RWPE2 (cell line): ENCODE data around the gene UVRAG.

ENCODE experiments used
- ATAC-seq: fragments of 200-7000 bp; cut with Tn5 transposase; 3 replicates; pipeline ENCODE4 v1.9.1; 2021; ENCODE audit warnings: low read depth
- DNase-seq: peaks from one replicate; pipeline ENCODE4 v3.0.0-alpha.2; 2020; ENCODE audit warnings: low spot score
- H3K27ac ChIP-seq: fragments of 450-650 bp; 2 replicates; pipeline ENCODE4 v1.5.1; 2017; ENCODE audit warnings: mild to moderate bottlenecking; ENCODE audit not compliant: poor library complexity, severe bottlenecking
- H3K27me3 ChIP-seq: fragments of 250-450 bp; sonication (Bioruptor Pico); 2 replicates; pipeline ENCODE4 v1.5.1; 2021; ENCODE audit warnings: mild to moderate bottlenecking, moderate library complexity; ENCODE audit not compliant: insufficient read depth, poor library complexity, severe bottlenecking
- H3K36me3 ChIP-seq: fragments of 250-450 bp; sonication (Bioruptor Pico); 2 replicates; pipeline ENCODE4 v1.5.1; 2020; ENCODE audit warnings: low read depth, mild to moderate bottlenecking, moderate library complexity
- H3K4me1 ChIP-seq: fragments of 250-450 bp; sonication (Bioruptor Pico); 2 replicates; pipeline ENCODE4 v1.5.1; 2021; ENCODE audit warnings: mild to moderate bottlenecking, moderate library complexity; ENCODE audit not compliant: insufficient read depth, poor library complexity, severe bottlenecking
- H3K4me3 ChIP-seq: fragments of 250-450 bp; sonication (Bioruptor Pico); 2 replicates; pipeline ENCODE4 v1.5.1; 2021; ENCODE audit warnings: mild to moderate bottlenecking, moderate library complexity; ENCODE audit not compliant: severe bottlenecking
- H3K9me3 ChIP-seq: fragments of 250-450 bp; sonication (Bioruptor Pico); 2 replicates; pipeline ENCODE4 v1.5.1; 2021; ENCODE audit warnings: mild to moderate bottlenecking, moderate library complexity; ENCODE audit not compliant: severe bottlenecking
- TF ChIP-seq, protein P1 (sequence below): fragments of 450-650 bp; IDR thresholded peaks from one replicate; pipeline ENCODE4 v1.5.1; 2017; ENCODE audit warnings: mild to moderate bottlenecking, moderate library complexity; ENCODE audit not compliant: poor library complexity, severe bottlenecking

The UVRAG gene

DNA sequence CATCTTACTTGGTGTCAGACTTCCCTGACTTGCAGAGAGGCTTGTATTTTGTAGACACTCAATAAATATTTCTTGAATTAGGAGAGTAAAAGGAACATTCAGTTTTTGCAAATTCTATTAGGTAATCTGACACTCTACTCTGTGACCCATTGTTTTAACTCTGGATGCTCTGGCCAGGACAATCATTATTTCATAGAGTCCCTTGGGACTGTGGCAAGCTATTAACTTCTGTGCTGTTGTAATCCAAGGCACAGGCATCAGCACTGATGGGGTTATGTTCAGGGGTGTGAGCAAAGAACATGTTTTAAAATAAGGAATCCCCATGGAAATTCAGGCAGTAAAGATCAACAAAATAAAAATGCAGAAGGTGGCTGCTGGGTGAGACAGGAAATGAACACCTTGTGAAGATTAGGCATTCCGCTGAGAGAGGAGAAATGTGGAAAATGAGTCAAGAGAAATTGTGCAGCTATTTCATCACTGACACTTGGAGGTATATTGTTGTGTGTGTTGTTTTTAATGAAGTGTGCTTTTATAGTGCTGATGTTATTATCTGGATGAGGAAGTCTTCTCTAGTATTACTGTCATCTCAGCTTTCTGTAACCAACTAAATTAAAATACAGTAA, 216.1 kb downstream of the UVRAG start:
- Histone ChIP-seq H3K27ac (peak overlapping the region; percentile 83), H3K4me3 (no peak overlapping the region), H3K36me3 (no peaks in the 10 kb centered on the region), H3K9me3 (no peaks in the 10 kb centered on the region), H3K27me3 (no peaks in the 10 kb centered on the region), H3K4me1 (peaks cover 26% of the 10 kb centered on the region)
- TF ChIP-seq, protein P1, sequence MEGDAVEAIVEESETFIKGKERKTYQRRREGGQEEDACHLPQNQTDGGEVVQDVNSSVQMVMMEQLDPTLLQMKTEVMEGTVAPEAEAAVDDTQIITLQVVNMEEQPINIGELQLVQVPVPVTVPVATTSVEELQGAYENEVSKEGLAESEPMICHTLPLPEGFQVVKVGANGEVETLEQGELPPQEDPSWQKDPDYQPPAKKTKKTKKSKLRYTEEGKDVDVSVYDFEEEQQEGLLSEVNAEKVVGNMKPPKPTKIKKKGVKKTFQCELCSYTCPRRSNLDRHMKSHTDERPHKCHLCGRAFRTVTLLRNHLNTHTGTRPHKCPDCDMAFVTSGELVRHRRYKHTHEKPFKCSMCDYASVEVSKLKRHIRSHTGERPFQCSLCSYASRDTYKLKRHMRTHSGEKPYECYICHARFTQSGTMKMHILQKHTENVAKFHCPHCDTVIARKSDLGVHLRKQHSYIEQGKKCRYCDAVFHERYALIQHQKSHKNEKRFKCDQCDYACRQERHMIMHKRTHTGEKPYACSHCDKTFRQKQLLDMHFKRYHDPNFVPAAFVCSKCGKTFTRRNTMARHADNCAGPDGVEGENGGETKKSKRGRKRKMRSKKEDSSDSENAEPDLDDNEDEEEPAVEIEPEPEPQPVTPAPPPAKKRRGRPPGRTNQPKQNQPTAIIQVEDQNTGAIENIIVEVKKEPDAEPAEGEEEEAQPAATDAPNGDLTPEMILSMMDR = no peak
- peak; percentile 48 for ATAC-seq
- DNase-seq = no peak

DNA sequence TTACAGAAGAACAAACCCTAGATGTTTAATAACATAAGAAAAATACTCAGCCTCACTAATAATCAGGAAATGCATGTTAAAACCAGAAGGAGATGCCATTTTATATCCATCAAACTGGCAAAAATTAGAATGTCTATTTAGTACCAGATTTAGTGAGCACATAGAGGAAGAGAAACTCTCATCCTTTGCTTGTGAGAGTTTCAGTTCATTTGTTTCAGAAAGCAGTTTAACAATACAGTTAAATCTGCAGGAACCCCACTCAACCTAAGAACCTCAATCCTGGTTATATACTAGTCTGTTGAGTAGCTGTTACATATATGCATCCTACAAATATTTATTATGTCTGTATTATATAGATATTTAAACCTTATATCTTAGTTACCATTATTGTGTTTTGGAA, 218.7 kb downstream of the UVRAG start:
- ATAC-seq (no peak), DNase-seq (no peak)
- no peaks in the 10 kb centered on the region for H3K27me3 ChIP-seq
- no peaks in the 10 kb centered on the region for H3K36me3 ChIP-seq
- TF ChIP-seq, protein P1 = no peak
- no peak overlapping the region for H3K4me3 ChIP-seq
- H3K27ac ChIP-seq = no peak overlapping the region
- H3K9me3 ChIP-seq = no peaks in the 10 kb centered on the region
- peaks cover 36% of the 10 kb centered on the region for H3K4me1 ChIP-seq

DNA sequence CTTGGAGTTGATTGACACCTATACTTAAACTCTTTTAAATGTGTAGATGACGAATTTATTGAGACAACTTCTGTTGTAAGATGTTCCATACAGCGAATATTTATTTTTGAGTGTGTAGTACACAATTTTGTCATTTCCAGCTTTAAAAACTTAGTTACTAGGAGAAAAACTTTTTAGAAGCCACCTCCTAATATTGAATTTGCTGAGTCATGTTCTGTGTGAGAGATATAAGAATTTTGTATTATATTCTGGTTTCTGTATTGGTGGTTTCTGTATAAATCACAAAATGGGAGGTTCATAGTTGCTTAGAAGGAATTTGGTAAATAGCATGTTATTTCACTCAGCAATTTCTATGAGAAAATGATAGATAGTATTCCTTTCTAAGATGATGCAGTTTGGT, 220.0 kb downstream of the UVRAG start:
- Histone ChIP-seq H3K9me3 (no peaks in the 10 kb centered on the region), H3K4me1 (peaks cover 30% of the 10 kb centered on the region), H3K4me3 (no peak overlapping the region), H3K27me3 (no peaks in the 10 kb centered on the region), H3K27ac (no peak overlapping the region), H3K36me3 (no peaks in the 10 kb centered on the region)
- ATAC-seq = no peak
- TF ChIP-seq, protein P1 = no peak
- DNase-seq = no peak

GRCh38 chr11:76038608-76039007, 223.6 kb downstream of the UVRAG start:
- Histone ChIP-seq H3K27ac (no peak overlapping the region), H3K4me1 (peaks cover 10% of the 10 kb centered on the region), H3K27me3 (no peaks in the 10 kb centered on the region), H3K9me3 (no peaks in the 10 kb centered on the region), H3K4me3 (no peak overlapping the region), H3K36me3 (no peaks in the 10 kb centered on the region)
- TF ChIP-seq, protein P1 = no peak
- DNase-seq = no peak
- no peak for ATAC-seq

GRCh38 chr11:76041208-76041607, 226.2 kb downstream of the UVRAG start:
- Histone ChIP-seq H3K4me3 (no peak overlapping the region), H3K9me3 (no peaks in the 10 kb centered on the region), H3K4me1 (peaks cover 10% of the 10 kb centered on the region), H3K27ac (no peak overlapping the region), H3K36me3 (no peaks in the 10 kb centered on the region), H3K27me3 (no peaks in the 10 kb centered on the region)
- TF ChIP-seq, protein P1 = peak; percentile 13
- DNase-seq = no peak
- no peak for ATAC-seq
